Retina (tissue), 1 donor: Measurements from ENCODE around the gene EPB41L1.

ENCODE experiments used
- DNase-seq: peaks from one replicate; pipeline ENCODE4 v3.0.0-alpha.2; 2016

EPB41L1 gene

GRCh38 chr20:36266189-36266588, 111.6 kb downstream of the EPB41L1 start:
- DNase-seq: no peak

GRCh38 chr20:36267605-36268381, 113.3 kb downstream of the EPB41L1 start:
- no peak for DNase-seq

GRCh38 chr20:36268440-36269342, 114.2 kb downstream of the EPB41L1 start:
- no peak for DNase-seq

GRCh38 chr20:36269507-36269906, 115.0 kb downstream of the EPB41L1 start:
- no peak for DNase-seq

- DNase-seq: no peak
Observed at GRCh38 chr20:36270744-36271638, 116.5 kb downstream of the EPB41L1 start.

- DNase-seq: no peak
Observed at GRCh38 chr20:36271639-36272546, 117.4 kb downstream of the EPB41L1 start.

GRCh38 chr20:36272547-36273220, 118.1 kb downstream of the EPB41L1 start:
- no peak for DNase-seq

GRCh38 chr20:36273414-36274180, 119.1 kb downstream of the EPB41L1 start:
- no peak for DNase-seq

GRCh38 chr20:36274181-36274841, 119.8 kb downstream of the EPB41L1 start:
- peak; percentile 55 for DNase-seq

GRCh38 chr20:36275011-36275410, 120.5 kb downstream of the EPB41L1 start:
- DNase-seq: no peak

GRCh38 chr20:36275441-36276189, 121.1 kb downstream of the EPB41L1 start:
- DNase-seq: no peak

GRCh38 chr20:36277546-36277945, 123.0 kb downstream of the EPB41L1 start:
- no peak for DNase-seq

- no peak for DNase-seq
Observed at GRCh38 chr20:36279362-36279761, 124.8 kb downstream of the EPB41L1 start.

GRCh38 chr20:36279776-36280175, 125.2 kb downstream of the EPB41L1 start:
- DNase-seq: no peak

- DNase-seq: no peak
Observed at GRCh38 chr20:36281785-36282380, 127.3 kb downstream of the EPB41L1 start.
